ENCODE data around the gene PFDN6. TPM values are rescaled to one million over a fixed set of nuclear protein-coding genes. Genes with fewer than 3 reads are reported as not detected.

PFDN6 gene
- total and polyA plus RNA-seq, 2 of the 13 experiments (the other 11 are each of a cell fraction or from before 2014, with no cell fraction given), result 75.5 to 87.0 TPM

DNA sequence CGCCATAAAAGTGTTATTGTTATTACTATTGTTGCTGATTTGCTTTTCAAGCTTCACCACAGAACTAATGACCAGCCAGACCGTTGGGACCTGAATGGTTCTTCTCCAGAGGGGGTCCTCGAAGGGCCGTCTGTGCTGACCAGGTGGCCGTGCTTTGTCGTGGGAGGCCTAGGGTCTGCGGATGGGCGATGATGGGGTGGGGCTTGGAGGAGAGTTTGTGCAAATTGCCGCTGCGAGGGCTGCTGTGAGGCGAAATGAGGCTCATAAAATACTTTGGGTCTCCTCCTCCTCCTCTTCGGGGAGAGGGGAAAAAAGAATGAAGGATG is 34.2 kb downstream of the PFDN6 start (continued):
- 0 out of 2 replicates have a peak, but pooled peaks have one; percentile 10 for TF ChIP-seq EED (CRISPR knock-in tag; IDR thresholded peaks at IDR 0.05)
- no peak for TF ChIP-seq TARDBP (CRISPR knock-in tag; IDR thresholded peaks at IDR 0.05)
- TF ChIP-seq ZNF777 (CRISPR knock-in tag; IDR thresholded peaks at IDR 0.05), result peak; percentile 22
- TF ChIP-seq ZNF7 (CRISPR knock-in tag; IDR thresholded peaks at IDR 0.05), result no peak
- TF ChIP-seq ZNF224 (CRISPR knock-in tag; IDR thresholded peaks at IDR 0.05), result 0 out of 2 replicates have a peak, but pooled peaks have one; percentile 28
- no peak for TF ChIP-seq ZNF468 (CRISPR knock-in tag; IDR thresholded peaks at IDR 0.05)
- TF ChIP-seq, protein P1, sequence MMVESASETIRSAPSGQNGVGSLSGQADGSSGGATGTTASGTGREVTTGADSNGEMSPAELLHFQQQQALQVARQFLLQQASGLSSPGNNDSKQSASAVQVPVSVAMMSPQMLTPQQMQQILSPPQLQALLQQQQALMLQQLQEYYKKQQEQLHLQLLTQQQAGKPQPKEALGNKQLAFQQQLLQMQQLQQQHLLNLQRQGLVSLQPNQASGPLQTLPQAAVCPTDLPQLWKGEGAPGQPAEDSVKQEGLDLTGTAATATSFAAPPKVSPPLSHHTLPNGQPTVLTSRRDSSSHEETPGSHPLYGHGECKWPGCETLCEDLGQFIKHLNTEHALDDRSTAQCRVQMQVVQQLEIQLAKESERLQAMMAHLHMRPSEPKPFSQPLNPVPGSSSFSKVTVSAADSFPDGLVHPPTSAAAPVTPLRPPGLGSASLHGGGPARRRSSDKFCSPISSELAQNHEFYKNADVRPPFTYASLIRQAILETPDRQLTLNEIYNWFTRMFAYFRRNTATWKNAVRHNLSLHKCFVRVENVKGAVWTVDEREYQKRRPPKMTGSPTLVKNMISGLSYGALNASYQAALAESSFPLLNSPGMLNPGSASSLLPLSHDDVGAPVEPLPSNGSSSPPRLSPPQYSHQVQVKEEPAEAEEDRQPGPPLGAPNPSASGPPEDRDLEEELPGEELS (CRISPR knock-in tag; IDR thresholded peaks at IDR 0.05), result no peak
- TF ChIP-seq MED8 (CRISPR knock-in tag; IDR thresholded peaks at IDR 0.05; ENCODE audit: insufficient replicate concordance), result peak; percentile 10
- no peak for TF ChIP-seq ZNF160 (CRISPR knock-in tag; IDR thresholded peaks at IDR 0.05)
- no peak for TF ChIP-seq ZNF256 (CRISPR knock-in tag; conservative IDR thresholded peaks at IDR 0.05)
- no peak for TF ChIP-seq ZNF546 (CRISPR knock-in tag; conservative IDR thresholded peaks at IDR 0.05)
- no peak for TF ChIP-seq RXRB (CRISPR knock-in tag; IDR thresholded peaks at IDR 0.05; ENCODE audit: borderline replicate concordance)
- TF ChIP-seq SP140L (CRISPR knock-in tag; IDR thresholded peaks at IDR 0.05; ENCODE audit: borderline replicate concordance), result peak; percentile 13; the same call in 1 of the 2 replicates
- TF ChIP-seq BRCA1 (CRISPR knock-in tag; IDR thresholded peaks at IDR 0.05), result no peak
- TF ChIP-seq ZNF878 (CRISPR knock-in tag; IDR thresholded peaks at IDR 0.05), result 0 out of 2 replicates have a peak, but pooled peaks have one; percentile 13
- no peak for TF ChIP-seq YY1 (IDR thresholded peaks at IDR 0.05; ENCODE audit: insufficient read depth, insufficient replicate concordance, low read depth, low read length)
- TF ChIP-seq ZNF430 (CRISPR knock-in tag; IDR thresholded peaks at IDR 0.05), result no peak
- no peak for TF ChIP-seq ZC3H13 (CRISPR knock-in tag; IDR thresholded peaks at IDR 0.05)
- TF ChIP-seq ZNF703 (CRISPR knock-in tag; IDR thresholded peaks at IDR 0.05; ENCODE audit: borderline replicate concordance), result peak; percentile 56; the same call in 1 of the 2 replicates
- 0 out of 2 replicates have a peak, but pooled peaks have one; percentile 2 for TF ChIP-seq RNF2 (conservative IDR thresholded peaks at IDR 0.05; ENCODE audit: low read depth)
- TF ChIP-seq JUNB (CRISPR knock-in tag; IDR thresholded peaks at IDR 0.05; ENCODE audit: borderline replicate concordance), result no peak
- TF ChIP-seq REXO4 (CRISPR knock-in tag; IDR thresholded peaks at IDR 0.05; ENCODE audit: borderline replicate concordance), result 0 out of 2 replicates have a peak, but pooled peaks have one; percentile 23
- TF ChIP-seq ZNF138 (CRISPR knock-in tag; IDR thresholded peaks at IDR 0.05; ENCODE audit: low read depth), result 0 out of 2 replicates have a peak, but pooled peaks have one; percentile 14
- TF ChIP-seq TSC22D2 (CRISPR knock-in tag; IDR thresholded peaks at IDR 0.05; ENCODE audit: borderline replicate concordance), result no peak
- no peak for TF ChIP-seq SCMH1 (CRISPR knock-in tag; IDR thresholded peaks at IDR 0.05; ENCODE audit: borderline replicate concordance)
- TF ChIP-seq, protein P2, sequence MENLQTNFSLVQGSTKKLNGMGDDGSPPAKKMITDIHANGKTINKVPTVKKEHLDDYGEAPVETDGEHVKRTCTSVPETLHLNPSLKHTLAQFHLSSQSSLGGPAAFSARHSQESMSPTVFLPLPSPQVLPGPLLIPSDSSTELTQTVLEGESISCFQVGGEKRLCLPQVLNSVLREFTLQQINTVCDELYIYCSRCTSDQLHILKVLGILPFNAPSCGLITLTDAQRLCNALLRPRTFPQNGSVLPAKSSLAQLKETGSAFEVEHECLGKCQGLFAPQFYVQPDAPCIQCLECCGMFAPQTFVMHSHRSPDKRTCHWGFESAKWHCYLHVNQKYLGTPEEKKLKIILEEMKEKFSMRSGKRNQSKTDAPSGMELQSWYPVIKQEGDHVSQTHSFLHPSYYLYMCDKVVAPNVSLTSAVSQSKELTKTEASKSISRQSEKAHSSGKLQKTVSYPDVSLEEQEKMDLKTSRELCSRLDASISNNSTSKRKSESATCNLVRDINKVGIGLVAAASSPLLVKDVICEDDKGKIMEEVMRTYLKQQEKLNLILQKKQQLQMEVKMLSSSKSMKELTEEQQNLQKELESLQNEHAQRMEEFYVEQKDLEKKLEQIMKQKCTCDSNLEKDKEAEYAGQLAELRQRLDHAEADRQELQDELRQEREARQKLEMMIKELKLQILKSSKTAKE (CRISPR knock-in tag; IDR thresholded peaks at IDR 0.05; ENCODE audit: borderline replicate concordance), result 0 out of 2 replicates have a peak, but pooled peaks have one; percentile 28
- TF ChIP-seq NFE2L1 (CRISPR knock-in tag; IDR thresholded peaks at IDR 0.05; ENCODE audit: borderline replicate concordance), result no peak
